Measurements from ENCODE around the gene CCDC51. TPM values are rescaled to one million over a fixed set of nuclear protein-coding genes. Genes with fewer than 3 reads are reported as not detected.

The CCDC51 gene
- total RNA-seq, 1 donor = 21.2 TPM

- TF ChIP-seq, protein P1, sequence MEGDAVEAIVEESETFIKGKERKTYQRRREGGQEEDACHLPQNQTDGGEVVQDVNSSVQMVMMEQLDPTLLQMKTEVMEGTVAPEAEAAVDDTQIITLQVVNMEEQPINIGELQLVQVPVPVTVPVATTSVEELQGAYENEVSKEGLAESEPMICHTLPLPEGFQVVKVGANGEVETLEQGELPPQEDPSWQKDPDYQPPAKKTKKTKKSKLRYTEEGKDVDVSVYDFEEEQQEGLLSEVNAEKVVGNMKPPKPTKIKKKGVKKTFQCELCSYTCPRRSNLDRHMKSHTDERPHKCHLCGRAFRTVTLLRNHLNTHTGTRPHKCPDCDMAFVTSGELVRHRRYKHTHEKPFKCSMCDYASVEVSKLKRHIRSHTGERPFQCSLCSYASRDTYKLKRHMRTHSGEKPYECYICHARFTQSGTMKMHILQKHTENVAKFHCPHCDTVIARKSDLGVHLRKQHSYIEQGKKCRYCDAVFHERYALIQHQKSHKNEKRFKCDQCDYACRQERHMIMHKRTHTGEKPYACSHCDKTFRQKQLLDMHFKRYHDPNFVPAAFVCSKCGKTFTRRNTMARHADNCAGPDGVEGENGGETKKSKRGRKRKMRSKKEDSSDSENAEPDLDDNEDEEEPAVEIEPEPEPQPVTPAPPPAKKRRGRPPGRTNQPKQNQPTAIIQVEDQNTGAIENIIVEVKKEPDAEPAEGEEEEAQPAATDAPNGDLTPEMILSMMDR (IDR thresholded peaks at IDR 0.05; ENCODE audit: insufficient read depth, low read depth, low read length) = no peak
- peak; percentile 19 for DNase-seq (ENCODE audit: low read depth)
- peak overlapping the region; percentile 70 for H3K4me3 ChIP-seq (ENCODE audit: low read depth, low read length)
These were observed 10.5 kb downstream of the CCDC51 start for GRCh38 chr3:48429317-48429959.

DNA sequence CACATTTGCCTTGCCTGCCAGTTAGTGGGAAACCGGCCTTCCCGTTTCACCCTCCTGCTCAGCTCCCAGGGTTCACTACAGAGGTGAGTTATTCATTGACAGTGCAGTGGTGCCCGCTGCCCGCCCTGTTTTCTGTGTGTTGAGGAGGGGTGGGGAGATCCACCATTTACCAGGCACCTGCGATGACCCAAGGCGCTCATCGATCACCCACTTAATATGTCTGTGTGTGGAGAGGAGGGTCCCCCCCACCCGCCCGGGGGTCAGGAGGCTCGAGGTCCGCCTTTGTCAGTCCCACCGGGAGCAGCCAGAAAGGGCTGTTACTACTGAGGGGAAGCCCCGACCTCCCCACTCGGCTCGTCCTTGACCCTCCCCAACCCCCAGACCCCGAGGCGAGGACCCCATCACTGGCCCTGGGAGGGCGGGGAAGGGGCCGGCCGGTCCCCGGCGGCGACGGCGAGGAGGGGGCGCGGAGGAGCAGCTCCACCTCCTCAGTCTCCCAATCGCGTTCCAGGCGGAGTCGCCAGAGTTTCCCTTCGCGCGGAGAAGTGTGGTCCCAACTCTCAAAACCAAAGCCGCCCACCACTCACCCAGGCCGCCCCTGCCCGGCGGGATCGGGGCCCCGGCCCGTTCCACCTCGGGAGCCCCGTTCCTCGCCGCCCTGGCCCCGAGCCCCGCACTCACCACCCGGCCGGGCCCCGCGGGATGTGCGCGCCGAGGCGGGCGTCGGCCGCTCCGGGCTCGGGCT lies 11.2 kb downstream of the CCDC51 start:
- peak; percentile 33 for DNase-seq (ENCODE audit: low read depth)
- peak overlapping the region; percentile 70 for H3K4me3 ChIP-seq (ENCODE audit: low read depth, low read length)
- TF ChIP-seq, protein P1 (IDR thresholded peaks at IDR 0.05; ENCODE audit: insufficient read depth, low read depth, low read length) = no peak

DNA sequence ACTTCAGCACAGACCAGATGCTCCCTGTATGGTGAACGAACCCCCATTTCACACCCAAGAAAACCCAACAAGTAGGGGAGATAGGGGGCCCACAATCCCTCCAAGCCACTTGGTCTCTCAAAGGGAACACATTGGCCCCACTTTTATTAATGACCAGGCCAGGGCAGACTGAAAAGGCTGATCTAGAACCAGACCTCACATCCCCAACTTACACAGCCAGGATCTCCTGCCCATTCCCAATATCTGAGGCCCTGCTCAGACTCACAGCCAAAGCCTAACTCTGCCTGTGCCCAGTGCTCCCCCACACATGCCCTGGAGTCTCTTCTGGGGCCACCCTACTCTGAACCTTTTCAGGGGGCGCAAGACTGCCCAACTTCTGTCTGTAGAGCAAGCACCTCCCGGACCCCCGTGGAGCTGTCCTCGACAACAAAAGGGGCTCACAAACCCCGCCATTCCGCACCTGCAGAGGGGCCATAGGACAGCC lies 11.8 kb downstream of the CCDC51 start:
- no peak for DNase-seq (ENCODE audit: low read depth)

GRCh38 chr3:48427630-48427962 lies 12.3 kb downstream of the CCDC51 start:
- DNase-seq (ENCODE audit: low read depth) = no peak
- H3K4me3 ChIP-seq (ENCODE audit: low read depth, low read length) = no peak overlapping the region
- TF ChIP-seq, protein P1 (IDR thresholded peaks at IDR 0.05; ENCODE audit: insufficient read depth, low read depth, low read length) = no peak

More for the DNA sequence above, 11.8 kb downstream of the CCDC51 start:
- H3K4me3 ChIP-seq (ENCODE audit: low read depth, low read length) = peak overlapping the region; percentile 70
- TF ChIP-seq, protein P1 (IDR thresholded peaks at IDR 0.05; ENCODE audit: insufficient read depth, low read depth, low read length) = no peak

DNA sequence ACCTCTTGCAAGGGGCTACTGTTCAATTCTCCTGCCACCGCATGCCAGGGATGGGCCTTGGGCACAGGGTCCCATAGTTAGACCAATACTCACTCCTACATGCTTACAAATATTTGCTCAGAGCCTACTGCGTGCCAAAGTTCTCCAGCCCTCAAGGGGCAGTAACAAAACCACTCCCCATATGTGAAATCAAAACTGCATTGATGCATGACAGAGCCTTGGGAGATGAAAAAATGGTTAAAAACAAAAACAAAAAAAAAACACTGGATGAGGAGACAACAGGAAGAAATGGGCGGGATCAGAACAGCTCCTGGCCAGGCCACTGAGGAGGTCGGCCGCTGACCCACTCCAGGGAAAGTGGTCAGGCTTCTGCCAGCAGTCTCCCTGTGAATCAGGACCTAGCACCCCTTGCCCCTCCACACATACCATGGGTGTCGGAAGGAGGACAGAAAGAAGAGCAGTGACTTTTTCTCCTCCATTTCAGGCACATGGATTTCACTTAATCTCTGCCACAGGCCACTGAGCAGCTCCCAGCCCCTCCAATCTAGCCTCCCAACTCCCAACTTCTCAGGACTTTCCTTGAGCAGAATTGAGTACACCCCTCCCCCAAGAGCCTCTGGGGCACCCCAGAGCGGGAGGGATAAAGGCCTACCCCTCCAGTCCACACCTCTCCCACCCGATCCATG lies 12.8 kb downstream of the CCDC51 start:
- no peak overlapping the region for H3K4me3 ChIP-seq (ENCODE audit: low read depth, low read length)
- TF ChIP-seq, protein P1 (IDR thresholded peaks at IDR 0.05; ENCODE audit: insufficient read depth, low read depth, low read length) = no peak
- peak; percentile 15 for DNase-seq (ENCODE audit: low read depth)

DNA sequence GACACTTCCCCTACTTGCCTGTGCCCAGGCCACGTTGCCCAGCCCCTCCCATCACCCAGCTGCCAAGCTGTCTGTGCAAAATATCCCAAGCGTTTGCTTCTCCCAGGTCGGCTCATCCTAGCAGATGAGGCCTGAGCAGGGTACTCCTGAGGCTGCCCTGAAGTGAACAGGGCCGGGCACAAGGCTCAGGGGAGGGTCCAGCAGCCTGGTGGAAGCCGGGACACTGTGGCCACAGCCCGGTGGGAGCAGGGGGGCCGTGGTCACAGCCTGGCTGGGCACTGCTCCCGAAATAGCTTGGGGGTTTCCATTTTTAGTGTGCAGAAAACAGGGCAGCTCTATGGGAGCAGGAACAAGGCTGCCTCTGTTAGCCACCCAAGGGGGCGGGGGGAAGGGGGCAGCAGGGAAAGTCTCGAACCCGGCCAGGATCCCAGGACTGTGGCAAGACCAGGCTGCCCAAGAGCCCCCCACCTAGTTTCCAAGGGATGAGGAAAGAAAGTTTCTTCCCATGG lies 13.5 kb downstream of the CCDC51 start:
- H3K4me3 ChIP-seq (ENCODE audit: low read depth, low read length) = no peak overlapping the region

More for the DNA sequence above, 13.5 kb downstream of the CCDC51 start:
- TF ChIP-seq, protein P1 (IDR thresholded peaks at IDR 0.05; ENCODE audit: insufficient read depth, low read depth, low read length) = no peak
- DNase-seq (ENCODE audit: low read depth) = no peak
